Gastrocnemius medialis (tissue), 4 donors: ENCODE data around the gene RBM10. TPM values are rescaled to one million over a fixed set of nuclear protein-coding genes. Genes with fewer than 3 reads are reported as not detected.
"Not testable (repeated sequence)": the region's sequence is repeated elsewhere in the genome, so short reads cannot be mapped to it uniquely, and the experiment has no call there.

ENCODE experiments used
- ATAC-seq, 2 donors: fragments of 150-250 bp; one replicate each; pipeline ENCODE4 v1.9.1; 2016
- DNase-seq, 2 donors: peaks; one replicate each; pipeline ENCODE4 v3.0.0-alpha.2; 2019
- H3K27ac ChIP-seq, 4 donors: fragments of 200-600 bp; sonication (generic); 1 replicate in 1 of 4; 2 replicates in 3 of 4; pipeline ENCODE4 v1.5.1; 2016 to 2018; ENCODE audit warnings: mild to moderate bottlenecking in 2 of 4, moderate library complexity in 1 of 4
- H3K27me3 ChIP-seq, 3 donors: fragments of 200-600 bp; sonication (generic) in 2 of 3; 1 replicate in 1 of 3; 2 replicates in 2 of 3; pipeline versions ENCODE4 v1.5.1 to v1.6.0; 2016 to 2019; ENCODE audit warnings: mild to moderate bottlenecking in 1 of 3, moderate library complexity in 1 of 3
- H3K36me3 ChIP-seq, 2 donors: fragments of 200-600 bp; sonication (generic) in 1 of 2; one replicate each; pipeline ENCODE4 v1.5.1; 2017 to 2018
- H3K4me1 ChIP-seq, 2 donors: fragments of 200-600 bp; sonication (generic) in 1 of 2; one replicate each; pipeline ENCODE4 v1.5.1; 2016 to 2017; ENCODE audit warnings: mild to moderate bottlenecking in 2 of 2
- H3K4me3 ChIP-seq, 4 donors: fragments of 200-600 bp; sonication (generic) in 3 of 4; 1 replicate in 1 of 4; 2 replicates in 3 of 4; pipeline ENCODE4 v1.5.1; 2016 to 2019; ENCODE audit warnings: mild to moderate bottlenecking in 2 of 4
- H3K9me3 ChIP-seq, 3 donors: fragments of 200-600 bp; sonication (generic) in 2 of 3; 1 replicate in 1 of 3; 2 replicates in 2 of 3; pipeline ENCODE4 v1.5.1; 2016 to 2019
- CTCF ChIP-seq, 5 experiments: fragments of 450-650 bp in 3 of 5; fragments of 200-600 bp in 2 of 5; sonication (generic) in 2 of 5; IDR thresholded peaks in 4 of 5; conservative IDR thresholded peaks in 1 of 5; 1 replicate in 4 of 5; 2 replicates in 1 of 5; pipeline ENCODE4 v1.5.1; 2016 to 2019; ENCODE audit warnings: antibody characterized with exemption in 5 of 5, mild to moderate bottlenecking in 3 of 5, moderate library complexity in 3 of 5
- POLR2A ChIP-seq, 2 donors: fragments of 450-650 bp; IDR thresholded peaks; one replicate each; pipeline ENCODE4 v1.6.1; 2017; ENCODE audit warnings: antibody characterized with exemption in 2 of 2, mild to moderate bottlenecking in 2 of 2, moderate library complexity in 2 of 2
- in situ Hi-C, 4 donors: fragments of 200-750 bp; cut with MboI; loops; one replicate each; pipeline versions ENCODE4 v1.15.0 to v1.8.0; 2017; ENCODE audit warnings: low sequenced_read_pairs in 4 of 4
- intact Hi-C: fragments of 100-400 bp; cut with DNase I; formaldehyde crosslinking; loops from one replicate; pipeline ENCODE4 v1.15.1; 2023; ENCODE audit warnings: low total_unique reads
- total RNA-seq, 4 donors: library from RNA; depleted of rRNA; stranded (reverse); fragments of >200 nt; gene quantifications; one replicate each; pipeline versions ENCODE4 v1.1.0 to v1.2.3, GENCODE V29; 2016

The RBM10 gene
- total RNA-seq, 4 donors from 2014 or later, result 18.7 to 49.3 (median 23.5) TPM

- intact Hi-C loops, result no loop called here
- no peak for TF ChIP-seq CTCF (IDR thresholded peaks at IDR 0.05 in 4 of 5, conservative IDR thresholded peaks at IDR 0.05 in 1 of 5)
- TF ChIP-seq POLR2A (IDR thresholded peaks at IDR 0.05), result no peak
- peaks cover 0 to 5% (median 0%) of the 10 kb centered on the region in 3 donors for H3K27me3 ChIP-seq
- ATAC-seq (peak in 1 of 2 donors; percentile 58), DNase-seq (peak in 1 of 2 donors; percentile 37)
- H3K4me3 ChIP-seq, result no peak overlapping the region
- H3K36me3 ChIP-seq, result no peaks in the 10 kb centered on the region
- H3K9me3 ChIP-seq, result no peaks in the 10 kb centered on the region
- peak overlapping the region in 1 of 4 donors; percentile 27 for H3K27ac ChIP-seq
- in situ Hi-C loops, result no loop called here
- H3K4me1 ChIP-seq, result no peaks in the 10 kb centered on the region
Observed at GRCh38 chrX:47112316-47112954, 32.6 kb upstream of the RBM10 start.

DNA sequence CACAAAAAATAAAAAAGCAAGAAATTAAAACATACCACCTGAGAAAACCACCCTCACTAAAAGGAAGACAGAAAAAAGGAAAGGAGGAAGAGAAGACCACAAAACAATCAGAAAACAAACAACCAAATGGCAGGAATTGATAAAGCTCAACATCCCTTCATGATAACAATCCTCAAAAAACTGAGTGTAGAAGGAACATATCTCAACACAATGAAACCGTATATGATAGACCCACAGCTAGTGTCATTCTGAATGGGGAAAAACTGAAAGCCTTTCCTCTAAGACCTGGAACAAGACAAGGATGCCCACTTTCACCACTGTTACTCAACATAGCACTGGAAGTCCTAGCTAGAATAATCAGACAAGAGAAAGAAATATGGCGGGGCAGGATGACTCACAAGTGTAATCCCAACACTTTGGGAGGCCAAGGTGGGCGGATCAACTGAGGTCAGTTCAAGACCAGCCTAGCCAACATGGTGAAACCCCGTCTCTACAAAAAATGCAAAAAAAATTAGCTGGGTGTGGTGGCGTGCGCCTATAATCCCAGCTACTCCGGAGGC, 28.4 kb upstream of the RBM10 start:
- ATAC-seq, H3K27me3 ChIP-seq, H3K36me3 ChIP-seq, H3K4me1 ChIP-seq, DNase-seq, H3K27ac ChIP-seq, H3K4me3 ChIP-seq, H3K9me3 ChIP-seq, in situ Hi-C loops, intact Hi-C loops: not testable (repeated sequence)

- not testable (repeated sequence) for DNase-seq, ATAC-seq
Observed at GRCh38 chrX:47124466-47124865, 20.6 kb upstream of the RBM10 start.

GRCh38 chrX:47129157-47129898, 15.7 kb upstream of the RBM10 start:
- ATAC-seq (peak; percentile 100), DNase-seq (peak; percentile 84 to 95)
- peak overlapping the region; percentile 62 to 70 (median 70) for H3K4me3 ChIP-seq
- H3K36me3 ChIP-seq, result no peaks in the 10 kb centered on the region
- no peak for TF ChIP-seq CTCF (IDR thresholded peaks at IDR 0.05 in 4 of 5, conservative IDR thresholded peaks at IDR 0.05 in 1 of 5)
- TF ChIP-seq POLR2A (IDR thresholded peaks at IDR 0.05), result peak in 1 of 2 donors; percentile 29
- H3K4me1 ChIP-seq, result peaks cover 0 to 4% of the 10 kb centered on the region in 2 donors
- peak overlapping the region; percentile 83 to 88 (median 87) for H3K27ac ChIP-seq
- no peaks in the 10 kb centered on the region for H3K9me3 ChIP-seq
- H3K27me3 ChIP-seq, result no peaks in the 10 kb centered on the region
- intact Hi-C loops (loop anchor here (1.0 kb wide), 1 partner anchor 15 kb away; the partner anchor contains the start of gene NDUFB11), in situ Hi-C loops (no loop called here)

More at GRCh38 chrX:47124466-47124865, 20.6 kb upstream of the RBM10 start:
- H3K36me3 ChIP-seq, H3K9me3 ChIP-seq, H3K4me1 ChIP-seq, intact Hi-C loops, H3K4me3 ChIP-seq, H3K27ac ChIP-seq, H3K27me3 ChIP-seq, in situ Hi-C loops: not testable (repeated sequence)

- intact Hi-C loops (loop anchor here (1.0 to 10.0 kb wide), 2 partner anchors 14 to 585 kb away; partner anchors contain the start of genes NDUFB11 and ZNF674), in situ Hi-C loops (no loop called here)
- H3K9me3 ChIP-seq, result no peaks in the 10 kb centered on the region
- no peak for TF ChIP-seq CTCF (IDR thresholded peaks at IDR 0.05 in 4 of 5, conservative IDR thresholded peaks at IDR 0.05 in 1 of 5)
- no peak for TF ChIP-seq POLR2A (IDR thresholded peaks at IDR 0.05)
- H3K36me3 ChIP-seq, result no peaks in the 10 kb centered on the region
- H3K4me1 ChIP-seq, result peaks cover 0 to 4% of the 10 kb centered on the region in 2 donors
- no peaks in the 10 kb centered on the region for H3K27me3 ChIP-seq
- peak overlapping the region; percentile 62 to 70 (median 70) for H3K4me3 ChIP-seq
- no peak for DNase-seq
- peak overlapping the region; percentile 83 to 88 (median 87) for H3K27ac ChIP-seq
- ATAC-seq, result no peak
Observed at GRCh38 chrX:47129899-47130358, 15.1 kb upstream of the RBM10 start.
